NCI-H510A treated with DMSO at 0.1 percent for 48 hours (cell line): ENCODE data around the gene GALR1.
"Not testable (repeated sequence)": the region's sequence is repeated elsewhere in the genome, so short reads cannot be mapped to it uniquely, and the experiment has no call there.

ENCODE experiments used
- DNase-seq: peaks from one replicate; lab custom pipeline; 2025; lab: John Stamatoyannopoulos, UW

The GALR1 gene

DNA sequence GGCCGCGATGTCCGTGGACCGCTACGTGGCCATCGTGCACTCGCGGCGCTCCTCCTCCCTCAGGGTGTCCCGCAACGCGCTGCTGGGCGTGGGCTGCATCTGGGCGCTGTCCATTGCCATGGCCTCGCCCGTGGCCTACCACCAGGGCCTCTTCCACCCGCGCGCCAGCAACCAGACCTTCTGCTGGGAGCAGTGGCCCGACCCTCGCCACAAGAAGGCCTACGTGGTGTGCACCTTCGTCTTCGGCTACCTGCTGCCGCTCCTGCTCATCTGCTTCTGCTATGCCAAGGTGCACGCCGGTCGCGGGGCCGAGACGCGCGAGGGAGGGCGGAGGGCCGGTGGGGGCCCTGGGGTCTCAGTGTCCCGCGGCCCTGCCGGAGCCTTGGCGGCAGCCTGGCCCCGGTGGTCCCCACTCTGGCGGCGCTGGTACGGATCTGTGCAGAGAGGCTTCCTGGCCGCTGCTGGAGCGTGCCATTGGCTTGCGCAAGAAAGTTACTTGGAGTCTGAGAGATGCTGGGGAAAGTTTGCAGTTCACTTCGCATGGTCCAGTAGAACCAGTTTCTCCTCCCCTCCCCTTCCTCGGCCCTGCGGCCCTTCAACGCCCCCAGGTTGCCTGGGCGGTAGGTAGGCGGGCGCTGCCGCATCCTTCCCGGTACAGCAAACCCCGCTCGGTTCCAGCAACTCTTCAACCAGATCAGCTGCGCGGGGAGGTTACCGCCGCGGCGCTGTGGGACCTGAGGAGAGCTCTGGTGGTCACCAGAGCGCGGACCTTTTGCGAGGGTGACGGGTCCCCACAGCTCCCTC lies 1.5 kb downstream of the GALR1 start:
- peak; percentile 49 for DNase-seq

DNA sequence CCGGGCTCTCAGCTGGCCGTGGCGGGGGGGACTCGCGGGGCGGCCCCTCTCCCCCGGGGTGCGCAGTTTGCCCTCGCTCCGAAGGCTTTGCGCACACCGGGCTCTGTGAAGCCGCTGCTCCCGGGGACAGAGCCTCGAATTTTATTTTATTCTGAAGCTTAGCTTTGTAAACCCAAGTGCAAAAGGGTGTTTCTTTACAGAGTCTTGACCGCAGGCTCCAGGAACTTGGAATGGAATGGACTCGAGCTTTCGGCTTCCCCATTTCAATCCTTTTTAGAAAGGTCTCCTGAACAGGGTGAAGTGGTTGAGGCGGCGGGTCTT lies 2.0 kb downstream of the GALR1 start:
- no peak for DNase-seq

DNA sequence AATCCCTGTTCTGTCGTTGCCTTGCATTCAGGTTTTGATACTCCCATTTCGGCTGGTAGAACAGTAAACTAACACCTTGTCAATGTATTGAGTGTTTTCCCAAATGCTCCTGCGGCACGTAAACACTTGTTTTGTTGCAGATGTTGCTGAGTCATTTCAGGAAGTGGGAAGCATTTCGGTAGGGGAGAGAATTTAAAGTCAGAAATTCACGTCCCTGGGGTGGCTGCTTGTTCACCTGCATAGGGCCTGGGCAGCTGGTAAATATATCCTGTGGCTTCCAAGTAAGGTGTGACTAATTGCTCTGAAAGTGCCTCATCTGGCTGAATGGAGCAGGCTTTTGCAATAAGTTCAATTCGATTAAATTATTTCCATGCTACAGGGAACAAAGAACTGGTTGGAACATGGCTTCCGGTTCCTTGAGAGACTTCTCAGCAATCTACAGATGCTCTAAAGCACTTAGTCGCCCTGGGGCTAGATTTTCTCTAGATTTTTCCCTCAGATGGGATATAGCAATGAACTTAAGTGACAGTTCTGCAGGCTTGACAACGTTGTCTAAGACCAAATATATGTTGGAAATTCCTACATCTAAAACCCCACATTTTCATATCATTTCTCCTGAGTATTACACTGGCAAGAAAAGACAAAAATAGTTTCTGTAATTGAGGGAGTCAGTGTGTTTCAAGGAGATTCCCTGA lies 5.2 kb downstream of the GALR1 start:
- peak; percentile 68 for DNase-seq

DNA sequence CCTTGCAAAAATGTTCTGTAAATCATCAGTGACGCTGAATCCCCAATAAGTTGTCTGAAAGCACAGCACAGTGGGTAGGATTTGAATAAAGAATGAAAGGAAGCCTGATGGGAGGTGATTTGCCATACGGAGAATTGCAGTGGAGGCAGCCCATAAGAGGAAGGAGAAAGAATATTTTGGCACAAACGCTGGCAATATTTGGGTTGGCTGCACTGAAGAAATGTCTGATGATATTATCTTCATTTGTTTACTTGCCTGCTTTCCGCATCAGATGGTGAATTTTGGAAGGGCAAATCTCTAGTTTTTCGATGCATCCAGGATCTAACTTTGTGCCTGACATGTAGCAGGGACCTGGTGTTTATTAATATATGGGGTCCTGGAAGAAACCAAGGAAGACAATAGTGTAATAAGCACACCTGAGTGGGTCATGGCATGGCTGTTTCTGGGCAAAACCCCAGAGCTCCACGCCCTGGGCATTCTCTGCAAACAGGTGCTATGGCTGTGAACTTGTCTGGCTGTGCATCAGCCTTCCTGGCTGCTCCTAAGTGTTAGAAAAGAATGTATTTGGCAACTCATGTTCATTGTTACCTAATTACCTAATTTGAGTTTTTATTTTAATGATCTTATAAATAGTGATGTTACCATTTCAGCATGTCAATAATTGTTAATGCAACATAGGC lies 5.9 kb downstream of the GALR1 start:
- no peak for DNase-seq

DNA sequence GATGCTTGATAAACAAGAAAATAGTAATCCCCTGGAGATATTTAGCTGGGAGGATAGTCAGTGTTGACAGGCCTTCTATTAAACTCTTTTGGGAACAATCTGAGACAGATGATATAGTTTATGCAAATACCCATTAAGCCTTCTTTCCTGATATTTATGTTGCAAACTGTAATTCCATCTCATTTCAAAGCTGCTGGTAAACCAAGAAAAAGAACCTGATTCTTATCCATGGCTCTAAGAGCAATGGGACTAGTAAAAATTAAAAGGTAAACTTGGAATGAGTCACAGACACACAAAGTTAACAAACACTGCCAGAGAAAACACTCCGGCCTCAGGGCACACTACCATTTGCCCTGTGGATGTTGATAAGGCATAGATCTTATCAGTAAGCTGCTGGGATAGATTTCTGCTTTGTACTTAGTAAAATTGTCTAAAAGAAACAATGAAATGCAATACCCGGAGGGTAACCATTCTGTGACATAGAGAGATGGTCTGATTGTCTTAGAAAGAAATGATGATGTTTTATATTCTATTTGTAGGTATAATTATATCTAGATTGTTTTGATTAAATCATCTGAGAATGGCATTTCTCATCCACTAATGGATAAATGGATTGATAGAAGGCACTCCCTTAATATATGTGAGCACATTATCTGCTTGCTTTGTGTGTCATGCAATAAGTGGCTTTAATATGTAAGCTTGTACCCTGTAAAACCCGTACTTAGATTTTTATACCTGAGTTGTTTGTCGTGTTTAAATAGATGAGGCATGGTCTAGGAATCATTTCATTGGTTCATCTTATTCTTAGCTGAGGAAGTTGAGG lies 13.2 kb downstream of the GALR1 start:
- no peak for DNase-seq

DNA sequence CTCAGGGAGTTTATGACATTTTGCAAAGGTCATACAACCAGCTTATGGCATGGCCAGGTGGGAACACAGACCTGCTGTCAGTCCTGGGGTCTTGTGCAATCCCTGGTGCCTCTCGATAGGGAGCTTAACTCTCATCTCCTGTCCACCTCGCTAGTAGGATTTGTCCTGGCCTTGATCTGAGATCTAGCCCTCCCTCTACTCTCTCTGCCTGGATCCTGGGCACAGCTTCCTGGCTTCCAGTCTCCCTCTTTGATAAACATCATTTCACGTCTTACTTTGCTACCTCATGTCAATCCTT lies 13.8 kb downstream of the GALR1 start:
- DNase-seq, result no peak

DNA sequence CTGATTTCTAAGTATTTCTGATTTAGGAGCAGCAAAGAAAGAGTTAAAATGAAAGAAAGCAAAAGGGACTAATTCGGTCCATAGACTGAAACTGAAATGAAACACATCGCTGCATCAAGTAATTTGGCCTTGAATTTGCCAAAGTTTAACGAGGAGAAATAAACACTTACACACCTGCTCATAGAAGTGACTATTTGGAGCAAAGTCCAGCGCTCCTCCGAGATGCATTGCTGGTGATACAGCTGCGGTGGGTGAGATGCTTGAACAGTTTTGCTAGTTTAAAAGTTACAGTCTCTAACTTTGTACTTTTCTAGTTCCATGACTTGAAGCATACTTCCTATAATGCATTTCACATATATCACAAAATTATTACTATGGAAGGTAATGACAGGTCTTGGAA lies 18.3 kb downstream of the GALR1 start:
- no peak for DNase-seq

DNA sequence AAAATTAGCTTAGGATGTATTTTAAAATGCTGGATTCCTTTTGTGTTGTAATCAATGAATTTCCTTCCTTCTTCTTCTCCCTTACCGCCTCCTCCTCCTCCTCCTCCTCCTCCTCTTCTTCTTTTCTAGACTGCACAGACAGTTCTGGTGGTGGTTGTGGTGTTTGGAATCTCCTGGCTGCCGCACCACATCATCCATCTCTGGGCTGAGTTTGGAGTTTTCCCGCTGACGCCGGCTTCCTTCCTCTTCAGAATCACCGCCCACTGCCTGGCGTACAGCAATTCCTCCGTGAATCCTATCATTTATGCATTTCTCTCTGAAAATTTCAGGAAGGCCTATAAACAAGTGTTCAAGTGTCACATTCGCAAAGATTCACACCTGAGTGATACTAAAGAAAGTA lies 18.8 kb downstream of the GALR1 start:
- no peak for DNase-seq

DNA sequence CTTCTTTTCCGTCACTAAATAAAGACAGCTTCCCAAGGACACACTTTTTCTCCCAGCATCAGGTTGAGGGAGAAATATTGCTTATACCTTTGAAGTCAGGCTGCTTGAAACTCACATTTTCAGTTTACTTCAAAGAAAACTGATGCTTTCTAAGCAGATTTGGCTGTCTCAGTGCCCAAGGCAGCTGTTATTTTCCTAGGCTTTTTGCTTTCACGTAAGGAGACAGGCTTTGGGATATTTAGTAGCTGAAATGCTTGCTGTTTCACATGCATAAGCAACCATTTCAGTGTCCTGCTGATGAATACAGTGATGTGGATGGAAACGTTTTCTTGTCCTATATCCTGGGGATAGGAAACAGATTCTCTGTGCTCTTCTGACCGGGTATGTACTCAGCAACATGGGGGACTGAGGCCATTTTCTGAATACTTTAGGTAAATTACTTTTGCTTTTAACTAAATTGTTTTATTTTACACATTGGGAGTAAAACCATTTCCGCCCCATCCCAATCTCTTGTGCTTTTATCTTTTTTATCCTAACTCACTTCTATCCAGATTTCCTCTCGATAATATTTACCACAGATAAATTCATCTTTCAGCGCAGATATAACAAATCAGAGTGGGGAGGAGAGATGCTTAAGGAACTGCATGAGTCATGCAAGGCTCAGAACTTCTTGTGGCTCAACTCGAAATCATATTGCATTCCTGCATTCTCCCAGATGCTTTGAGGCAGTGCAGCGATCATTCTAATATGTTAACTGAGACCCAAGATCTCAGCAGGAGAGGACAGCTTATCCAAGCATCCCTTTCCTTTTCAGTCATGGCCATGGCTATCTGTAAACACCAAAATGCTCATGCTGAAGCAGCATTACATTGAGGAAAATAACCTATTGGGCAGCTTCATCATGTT lies 22.2 kb downstream of the GALR1 start:
- no peak for DNase-seq

DNA sequence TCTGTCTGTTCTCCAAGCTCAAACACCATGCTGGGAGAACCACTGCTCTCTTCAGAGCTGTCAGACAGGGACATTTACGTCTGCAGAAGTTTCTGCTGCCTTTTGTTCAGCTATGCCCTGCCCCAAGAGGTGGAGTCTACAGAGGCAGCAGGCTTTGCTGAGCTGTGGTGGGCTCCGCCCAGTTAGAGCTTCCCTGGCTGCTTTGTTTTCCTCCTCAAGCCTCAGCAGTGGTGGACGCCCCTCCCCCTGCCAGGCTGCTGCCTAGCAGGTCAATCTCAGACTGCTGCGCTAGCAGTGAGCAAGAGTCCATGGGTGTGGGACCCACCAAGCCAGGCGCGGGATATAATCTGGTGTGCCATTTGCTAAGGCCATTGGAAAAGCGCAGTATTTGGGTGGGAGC lies 41.2 kb downstream of the GALR1 start:
- DNase-seq, result not testable (repeated sequence)

DNA sequence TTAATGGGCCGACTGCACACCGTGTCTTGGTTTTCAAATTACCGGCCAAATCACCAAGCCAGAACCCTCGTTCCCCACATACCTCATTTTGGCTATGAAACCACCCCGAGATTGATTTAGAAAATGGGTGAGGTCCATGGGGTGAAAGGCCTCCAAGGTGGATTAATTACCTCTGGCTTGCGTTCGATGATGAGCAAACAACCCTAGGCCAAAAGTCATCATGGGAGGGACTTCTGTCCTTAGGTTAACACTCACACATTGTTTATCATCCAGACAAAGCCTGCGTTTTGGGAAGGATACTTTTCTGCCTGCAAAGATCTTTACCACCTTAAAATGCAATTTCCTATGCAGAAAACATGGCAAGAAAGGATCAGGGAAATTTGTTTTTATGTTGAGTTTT lies 48.5 kb downstream of the GALR1 start:
- no peak for DNase-seq

DNA sequence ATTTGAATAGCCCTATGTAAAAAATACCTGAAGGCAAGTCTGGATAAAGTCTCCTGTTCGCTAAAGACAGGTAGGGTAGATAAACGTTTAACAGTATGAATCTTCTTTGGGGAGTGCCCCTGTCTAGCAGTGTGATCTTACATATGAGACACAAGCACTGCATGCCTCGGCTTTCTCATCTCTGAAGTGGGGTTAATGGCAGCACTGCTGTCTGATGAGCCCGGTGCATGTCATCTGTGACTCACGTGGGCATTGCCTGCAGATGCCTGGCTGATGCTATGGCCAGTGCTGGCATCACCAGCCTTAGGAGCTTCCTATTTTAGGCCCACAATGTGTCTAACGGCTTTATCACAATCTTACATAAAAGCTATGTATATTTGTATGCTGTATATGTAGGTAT lies 50.1 kb downstream of the GALR1 start:
- no peak for DNase-seq

DNA sequence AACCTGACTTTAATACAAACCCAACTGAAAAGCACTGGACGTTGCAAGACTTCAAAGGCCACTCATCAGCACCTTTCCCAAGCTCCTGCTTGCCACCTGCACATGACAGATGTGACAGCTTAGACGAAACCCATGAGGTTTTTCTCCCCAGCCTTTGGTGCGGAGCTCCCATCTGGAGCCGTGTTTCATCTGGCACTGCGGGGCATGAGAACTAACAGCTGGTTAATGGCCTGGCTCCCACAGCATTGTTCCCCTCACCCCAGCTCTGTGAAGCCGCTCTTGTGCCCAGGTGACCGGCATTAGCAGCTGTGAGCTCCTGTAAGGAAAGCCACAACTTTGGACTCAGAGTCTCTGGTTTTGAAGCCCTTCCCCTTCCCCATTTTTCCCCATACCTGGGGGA lies 50.9 kb downstream of the GALR1 start:
- DNase-seq, result no peak

DNA sequence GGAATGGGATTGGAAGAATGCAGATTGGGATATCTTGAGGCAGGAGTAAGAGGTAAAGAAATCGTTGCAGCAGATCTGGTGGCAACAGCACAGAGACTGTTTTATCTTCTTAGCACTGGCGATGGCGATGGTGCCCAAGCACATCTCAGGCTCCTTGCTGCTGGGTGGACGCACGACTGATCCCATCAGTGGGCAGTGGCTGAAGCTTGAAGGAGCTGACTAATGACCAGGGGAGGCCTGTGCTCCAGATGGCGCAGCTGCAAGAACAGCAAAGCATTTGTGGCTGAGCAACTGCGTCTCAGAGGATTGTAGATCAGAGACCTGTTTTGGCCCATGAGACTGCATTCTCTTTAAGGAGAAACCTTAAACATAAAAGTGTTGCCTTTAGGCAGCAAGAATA lies 54.6 kb downstream of the GALR1 start:
- no peak for DNase-seq

DNA sequence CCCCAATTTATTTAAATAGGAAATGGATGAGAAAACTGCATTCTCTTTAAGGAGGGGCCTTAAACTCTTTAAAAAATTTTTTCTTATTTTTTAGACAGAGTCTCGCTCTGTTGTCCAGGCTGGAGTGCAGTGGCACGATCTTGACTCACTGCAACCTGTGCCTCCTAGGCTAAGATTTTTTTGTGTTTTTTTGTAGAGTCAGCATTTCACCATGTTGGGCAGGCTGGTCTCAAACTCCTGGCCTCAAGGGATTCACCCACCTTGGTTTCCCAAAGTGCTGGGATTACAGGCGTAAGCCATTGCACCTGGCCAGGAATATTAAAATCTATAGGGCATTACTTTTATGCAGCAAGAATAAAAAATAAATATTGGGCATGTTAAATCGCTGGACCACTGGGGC lies 56.0 kb downstream of the GALR1 start:
- DNase-seq, result no peak

DNA sequence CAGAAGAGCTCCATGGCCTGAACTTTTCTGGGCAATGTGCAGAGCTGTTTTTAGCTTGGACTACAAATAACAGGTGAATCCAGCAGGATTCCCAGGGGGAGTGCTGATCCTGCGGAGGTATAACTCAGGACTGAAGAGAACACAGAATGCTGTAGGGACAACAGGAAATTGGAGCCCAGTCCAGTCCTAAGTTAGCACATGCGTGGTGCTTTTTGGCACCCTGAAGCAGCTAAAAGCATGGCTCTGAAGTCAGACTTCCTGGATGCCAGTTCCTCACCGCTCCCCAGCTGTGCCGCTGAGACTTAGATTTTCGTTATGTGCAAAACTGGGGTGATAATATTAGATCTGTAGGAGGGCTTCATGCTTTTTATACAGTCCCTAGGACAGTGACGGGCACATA lies 58.6 kb downstream of the GALR1 start:
- DNase-seq, result no peak

DNA sequence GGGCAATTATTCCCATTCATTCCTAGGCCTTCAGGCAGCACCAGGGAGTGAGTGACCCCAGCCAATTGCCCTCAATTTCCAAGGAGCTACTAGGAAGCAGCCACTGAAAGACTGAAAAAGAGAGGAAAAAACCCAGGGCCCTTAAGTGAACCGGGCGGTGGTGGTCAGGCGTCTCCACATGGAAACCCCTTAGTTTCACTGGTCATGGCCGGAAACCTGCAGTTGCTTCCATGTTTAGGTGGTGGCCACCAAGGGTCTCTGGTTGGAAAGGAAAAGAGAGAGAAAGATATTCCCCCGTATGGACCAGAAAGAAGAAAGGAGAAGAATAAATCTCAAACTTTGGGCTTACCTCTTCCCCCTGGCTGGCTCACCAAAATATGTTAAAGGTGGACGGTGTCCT lies 64.9 kb downstream of the GALR1 start:
- no peak for DNase-seq

DNA sequence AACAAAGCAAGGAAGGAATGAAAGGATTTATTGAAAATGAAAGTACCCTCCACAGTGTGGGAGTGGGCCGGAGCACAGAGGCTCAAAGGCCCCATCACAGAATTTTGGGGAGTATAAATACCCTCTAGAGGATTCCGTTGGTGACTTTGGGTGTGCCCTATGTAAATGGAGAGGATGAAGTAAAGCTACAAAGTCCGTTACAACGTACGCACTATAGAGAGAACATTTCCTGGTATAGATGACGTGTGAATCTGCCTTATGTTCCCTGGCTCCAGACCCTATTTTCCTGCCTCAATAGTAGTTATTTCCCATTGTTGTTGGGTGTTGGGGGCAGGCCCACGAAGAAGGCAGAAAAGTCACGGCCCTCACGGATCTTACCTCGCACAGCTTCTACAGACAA lies 65.3 kb downstream of the GALR1 start:
- no peak for DNase-seq

DNA sequence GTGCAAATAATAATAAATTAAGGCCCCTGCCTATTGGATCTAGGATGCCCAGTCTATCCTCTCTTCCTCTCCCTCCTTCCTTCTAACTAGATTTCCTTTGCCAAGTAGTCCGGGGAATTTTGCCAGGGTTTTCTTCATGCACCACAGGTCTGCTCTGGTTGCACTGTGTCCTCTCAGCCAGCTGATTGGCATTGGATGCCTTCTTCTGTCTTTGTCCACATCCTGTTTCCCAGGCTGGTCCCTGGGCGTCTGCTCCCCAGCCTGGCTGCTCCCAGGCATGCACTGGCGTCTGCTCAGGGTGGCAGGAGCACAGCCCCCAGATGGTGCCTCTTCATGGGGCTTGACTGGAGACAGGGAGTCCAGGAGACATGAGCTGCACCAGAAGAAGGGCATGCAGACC lies 66.4 kb downstream of the GALR1 start:
- no peak for DNase-seq

DNA sequence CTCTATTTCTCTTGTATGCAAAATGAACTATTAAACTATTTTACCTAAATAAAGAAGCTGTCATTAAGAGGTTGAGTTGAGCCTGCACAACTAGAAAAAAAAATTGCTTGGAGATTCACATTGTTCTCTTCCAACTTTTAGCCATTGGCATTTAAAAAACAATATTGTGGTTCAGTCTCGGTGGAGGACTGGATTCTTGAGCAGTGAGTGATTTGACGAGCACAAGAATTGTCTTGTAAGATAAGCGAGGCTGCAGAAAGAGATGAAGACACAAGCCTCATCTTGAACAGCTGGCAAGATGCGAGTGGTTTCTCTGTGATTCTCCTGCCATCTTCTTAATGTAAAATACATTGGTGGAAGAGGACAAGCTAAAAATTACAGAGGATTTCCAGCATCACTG lies 67.0 kb downstream of the GALR1 start:
- no peak for DNase-seq

DNA sequence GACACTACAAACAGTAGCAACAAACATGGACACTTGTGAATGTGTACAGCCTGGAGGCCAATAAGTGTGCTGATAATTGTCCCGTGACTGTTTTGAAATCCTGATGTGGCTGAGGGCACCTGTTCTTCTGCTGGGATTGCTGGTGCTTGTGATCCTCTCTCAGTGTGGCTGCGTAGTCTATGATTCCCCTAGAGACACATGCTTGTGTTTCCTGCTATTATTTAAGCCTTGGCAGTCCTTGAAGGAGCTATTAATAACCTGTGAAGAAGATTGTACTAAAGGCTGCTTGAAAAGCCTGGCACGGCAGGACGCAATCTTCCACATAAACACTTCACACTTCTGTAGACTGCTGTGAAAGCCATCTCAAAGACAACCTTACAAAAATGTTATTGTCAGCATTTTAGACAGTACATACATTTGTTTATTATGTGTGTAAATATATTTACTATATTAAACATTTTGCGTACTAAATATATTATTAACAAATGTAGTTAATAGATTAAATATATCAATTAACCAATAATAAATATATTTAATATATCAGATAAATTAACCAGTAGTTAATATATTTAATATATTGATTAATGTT lies 71.4 kb downstream of the GALR1 start:
- peak; percentile 30 for DNase-seq
